SK-N-SH treated with all-trans-retinoic acid at 6 μM for 48 hours (cell line): Measurements from ENCODE around the gene ATP2C1.

Source experiments
- ESRRG ChIP-seq: fragments of 250-450 bp; sonication (Bioruptor Pico); IDR thresholded peaks from 2 replicates; pipeline ENCODE4 v1.6.1; 2021; ENCODE audit warnings: mild to moderate bottlenecking
- RARB ChIP-seq: fragments of 250-450 bp; sonication (Bioruptor Pico); IDR thresholded peaks from 2 replicates; pipeline ENCODE4 v1.8.0; 2021; ENCODE audit warnings: mild to moderate bottlenecking, moderate library complexity
- ZNF565 ChIP-seq: fragments of 450-650 bp; formaldehyde crosslinking; conservative IDR thresholded peaks from 2 replicates; pipeline ENCODE4 v1.5.0; 2020; ENCODE audit warnings: low read depth, mild to moderate bottlenecking, moderate library complexity

GRCh38 chr3:130948929-130949328, 55.0 kb downstream of the ATP2C1 start:
- no peak for TF ChIP-seq ZNF565 (CRISPR knock-in tag)
- no peak for TF ChIP-seq RARB
- no peak for TF ChIP-seq ESRRG
